CD4-positive, CD25-positive, alpha-beta regulatory T cell (primary cell): ENCODE data around the gene DYNC1I2. TPM values are rescaled to one million over a fixed set of nuclear protein-coding genes. Genes with fewer than 3 reads are reported as not detected.
A peak's percentile ranks its signal among the peaks of the same experiment; 100 is the strongest.
"Not testable (repeated sequence)": the region's sequence is repeated elsewhere in the genome, so short reads cannot be mapped to it uniquely, and the experiment has no call there.

Experiments
- ATAC-seq, 2 donors: fragments of 150-1000 bp; cut with Tn5 transposase; one replicate each; pipeline ENCODE4 v1.10.0; 2021; ENCODE audit warnings: low read depth in 2 of 2, moderate number of reproducible peaks in 2 of 2, moderate library complexity in 1 of 2
- DNase-seq, 3 donors: peaks; one replicate each; pipeline versions ENCODE4 v3.0.0 to v3.0.0-alpha.2; 2012 to 2022; ENCODE audit warnings: mixed read lengths in 1 of 3
- H3K27ac ChIP-seq: one replicate; pipeline ENCODE4 v1.7.0; 2013; ENCODE audit warnings: mild to moderate bottlenecking, low read length; ENCODE audit not compliant: insufficient read depth, poor library complexity, severe bottlenecking
- H3K27me3 ChIP-seq: one replicate; pipeline ENCODE4 v1.7.0; 2013; ENCODE audit warnings: low read length; ENCODE audit not compliant: control insufficient read depth, insufficient read depth
- H3K36me3 ChIP-seq: one replicate; pipeline ENCODE4 v1.7.0; 2013; ENCODE audit warnings: mild to moderate bottlenecking, low read length, moderate library complexity; ENCODE audit not compliant: control insufficient read depth, insufficient read depth
- H3K4me1 ChIP-seq: 2 replicates; pipeline ENCODE4 v1.7.0; 2013; ENCODE audit warnings: mild to moderate bottlenecking, low read length; ENCODE audit not compliant: insufficient read depth, control insufficient read depth, poor library complexity, severe bottlenecking
- H3K4me3 ChIP-seq: one replicate; pipeline ENCODE4 v1.7.0; 2013; ENCODE audit warnings: low read depth, mild to moderate bottlenecking, low read length, moderate library complexity
- H3K9me3 ChIP-seq, 2 experiments: 1 replicate in 1 of 2; 2 replicates in 1 of 2; pipeline ENCODE4 v1.7.0; 2013; ENCODE audit warnings: low read length in 2 of 2, mild to moderate bottlenecking in 1 of 2, moderate library complexity in 1 of 2; ENCODE audit not compliant: control insufficient read depth in 2 of 2
- H3K27ac Mint-ChIP-seq, 3 donors: one replicate each; pipeline ENCODE4 v1.8.0; 2020 to 2022; ENCODE audit warnings: mild to moderate bottlenecking in 3 of 3, mixed read lengths in 3 of 3, moderate library complexity in 2 of 3
- H3K27me3 Mint-ChIP-seq: one replicate; pipeline ENCODE4 v1.8.0; 2022; ENCODE audit warnings: mild to moderate bottlenecking, mixed read lengths
- H3K36me3 Mint-ChIP-seq: one replicate; pipeline ENCODE4 v1.8.0; 2020; ENCODE audit warnings: mixed read lengths
- H3K4me1 Mint-ChIP-seq, 4 donors: one replicate each; pipeline ENCODE4 v1.8.0; 2020 to 2022; ENCODE audit warnings: mixed read lengths in 4 of 4, mild to moderate bottlenecking in 1 of 4
- H3K4me3 Mint-ChIP-seq, 4 donors: one replicate each; pipeline ENCODE4 v1.8.0; 2020 to 2022; ENCODE audit warnings: mild to moderate bottlenecking in 4 of 4, mixed read lengths in 4 of 4, moderate library complexity in 3 of 4
- H3K9me3 Mint-ChIP-seq, 7 donors: one replicate each; pipeline ENCODE4 v1.8.0; 2020 to 2022; ENCODE audit warnings: mixed read lengths in 7 of 7, mild to moderate bottlenecking in 3 of 7, moderate library complexity in 2 of 7
- polyA plus RNA-seq, 4 donors: library from polyadenylated mRNA; unstranded; fragments of 300-500 nt; fragmentation: Illumina TruSeq; gene quantifications; one replicate each; pipeline ENCODE4 v1.2.3, GENCODE V29; 2021
- total RNA-seq: library from RNA; stranded (reverse); gene quantifications from one replicate; pipeline ENCODE4 v1.2.3, GENCODE V29; 2022

DYNC1I2 gene
- total and polyA plus RNA-seq, 5 donors from 2014 or later, result 20.9 to 31.6 (median 29.5) TPM

GRCh38 chr2:171741189-171741588, 53.9 kb downstream of the DYNC1I2 start:
- Mint-ChIP-seq H3K9me3 (no peaks in the 10 kb centered on the region), H3K36me3 (peaks cover 61% of the 10 kb centered on the region), H3K27me3 (no peaks in the 10 kb centered on the region), H3K4me1 (peaks cover 10 to 25% (median 13%) of the 10 kb centered on the region in 4 donors), H3K4me3 (no peak overlapping the region), H3K27ac (no peak overlapping the region)
- Histone ChIP-seq H3K4me1 (no peaks in the 10 kb centered on the region), H3K9me3 (no peaks in the 10 kb centered on the region), H3K4me3 (no peak overlapping the region), H3K27ac (no peak overlapping the region), H3K36me3 (peaks cover 47% of the 10 kb centered on the region), H3K27me3 (no peaks in the 10 kb centered on the region)
- ATAC-seq (no peak), DNase-seq (peak in 1 of 3 donors; percentile 5)

- H3K27me3 ChIP-seq, result no peaks in the 10 kb centered on the region
- peaks cover 54% of the 10 kb centered on the region for H3K36me3 ChIP-seq
- no peak overlapping the region for H3K4me3 Mint-ChIP-seq
- H3K4me3 ChIP-seq, result no peak overlapping the region
- peaks cover 5 to 16% (median 11%) of the 10 kb centered on the region in 4 donors for H3K4me1 Mint-ChIP-seq
- H3K36me3 Mint-ChIP-seq, result peaks cover 51% of the 10 kb centered on the region
- no peak overlapping the region for H3K27ac ChIP-seq
- no peak for ATAC-seq
- no peak for DNase-seq
- H3K4me1 ChIP-seq, result no peaks in the 10 kb centered on the region
- H3K9me3 ChIP-seq, result no peaks in the 10 kb centered on the region
- peak overlapping the region in 2 of 3 donors; percentile 1 to 14 for H3K27ac Mint-ChIP-seq
- no peaks in the 10 kb centered on the region for H3K9me3 Mint-ChIP-seq
- no peaks in the 10 kb centered on the region for H3K27me3 Mint-ChIP-seq
Measured at GRCh38 chr2:171742760-171743159, 55.5 kb downstream of the DYNC1I2 start.

- H3K4me1 Mint-ChIP-seq, result peaks cover 5 to 13% (median 10%) of the 10 kb centered on the region in 4 donors
- Histone ChIP-seq H3K27me3 (no peaks in the 10 kb centered on the region), H3K4me3 (no peak overlapping the region), H3K36me3 (peaks cover 68% of the 10 kb centered on the region), H3K27ac (no peak overlapping the region), H3K4me1 (no peaks in the 10 kb centered on the region), H3K9me3 (no peaks in the 10 kb centered on the region)
- H3K4me3 Mint-ChIP-seq, result no peak overlapping the region
- no peaks in the 10 kb centered on the region for H3K9me3 Mint-ChIP-seq
- no peak overlapping the region for H3K27ac Mint-ChIP-seq
- no peak for DNase-seq
- no peaks in the 10 kb centered on the region for H3K27me3 Mint-ChIP-seq
- no peak for ATAC-seq
- peaks cover 58% of the 10 kb centered on the region for H3K36me3 Mint-ChIP-seq
Measured at GRCh38 chr2:171745141-171745540, 57.9 kb downstream of the DYNC1I2 start.

- Histone ChIP-seq H3K4me1 (no peaks in the 10 kb centered on the region), H3K4me3 (no peak overlapping the region), H3K36me3 (peaks cover 73% of the 10 kb centered on the region), H3K9me3 (no peaks in the 10 kb centered on the region), H3K27me3 (no peaks in the 10 kb centered on the region), H3K27ac (no peak overlapping the region)
- Mint-ChIP-seq H3K27me3 (no peaks in the 10 kb centered on the region), H3K4me3 (no peak overlapping the region), H3K27ac (no peak overlapping the region), H3K36me3 (peaks cover 51% of the 10 kb centered on the region), H3K4me1 (peaks cover 3 to 9% (median 6%) of the 10 kb centered on the region in 4 donors), H3K9me3 (no peaks in the 10 kb centered on the region)
- no peak for ATAC-seq
- DNase-seq, result no peak
Measured at GRCh38 chr2:171745806-171746205, 58.5 kb downstream of the DYNC1I2 start.

GRCh38 chr2:171747371-171747770, 60.1 kb downstream of the DYNC1I2 start:
- Mint-ChIP-seq H3K4me1 (peaks cover 0 to 6% (median 0%) of the 10 kb centered on the region in 4 donors), H3K9me3 (no peaks in the 10 kb centered on the region), H3K27ac (no peak overlapping the region), H3K4me3 (no peak overlapping the region), H3K27me3 (no peaks in the 10 kb centered on the region), H3K36me3 (peaks cover 41% of the 10 kb centered on the region)
- no peaks in the 10 kb centered on the region for H3K9me3 ChIP-seq
- no peaks in the 10 kb centered on the region for H3K27me3 ChIP-seq
- H3K4me3 ChIP-seq, result no peak overlapping the region
- DNase-seq (no peak), ATAC-seq (no peak)
- H3K36me3 ChIP-seq, result peaks cover 78% of the 10 kb centered on the region
- H3K27ac ChIP-seq, result no peak overlapping the region
- no peaks in the 10 kb centered on the region for H3K4me1 ChIP-seq

GRCh38 chr2:171754254-171754939, 67.1 kb downstream of the DYNC1I2 start:
- ATAC-seq (no peak), DNase-seq (peak in 1 of 3 donors; percentile 6)
- Mint-ChIP-seq H3K27me3 (no peaks in the 10 kb centered on the region), H3K4me3 (peak overlapping the region in 1 of 4 donors; percentile 29), H3K27ac (no peak overlapping the region), H3K36me3 (peaks cover 43% of the 10 kb centered on the region), H3K9me3 (peaks cover 0 to 11% (median 0%) of the 10 kb centered on the region in 7 donors), H3K4me1 (peaks cover 0 to 7% (median 2%) of the 10 kb centered on the region in 4 donors)
- Histone ChIP-seq H3K4me1 (no peaks in the 10 kb centered on the region), H3K27me3 (no peaks in the 10 kb centered on the region), H3K9me3 (no peaks in the 10 kb centered on the region), H3K4me3 (no peak overlapping the region), H3K27ac (no peak overlapping the region), H3K36me3 (peaks cover 28% of the 10 kb centered on the region)

- not testable (repeated sequence) for DNase-seq, H3K4me3 ChIP-seq, ATAC-seq, H3K27me3 ChIP-seq, H3K27ac ChIP-seq, H3K27me3 Mint-ChIP-seq, H3K36me3 ChIP-seq, H3K4me3 Mint-ChIP-seq, H3K9me3 ChIP-seq, H3K4me1 ChIP-seq
- H3K4me1 Mint-ChIP-seq, result peaks cover 0 to 14% (median 0%) of the 10 kb centered on the region in 4 donors
- peak overlapping the region in 1 of 3 donors; percentile 45 for H3K27ac Mint-ChIP-seq
- H3K36me3 Mint-ChIP-seq, result peaks cover 54% of the 10 kb centered on the region
- H3K9me3 Mint-ChIP-seq, result peaks cover 0 to 15% (median 2%) of the 10 kb centered on the region in 7 donors
Measured at GRCh38 chr2:171758762-171759161, 71.5 kb downstream of the DYNC1I2 start.

- not testable (repeated sequence) for H3K4me3 Mint-ChIP-seq, H3K4me3 ChIP-seq, H3K4me1 Mint-ChIP-seq, H3K36me3 ChIP-seq, DNase-seq, H3K4me1 ChIP-seq, ATAC-seq, H3K27ac ChIP-seq, H3K27ac Mint-ChIP-seq, H3K27me3 ChIP-seq, H3K9me3 ChIP-seq, H3K27me3 Mint-ChIP-seq
- H3K36me3 Mint-ChIP-seq, result peaks cover 50% of the 10 kb centered on the region
- H3K9me3 Mint-ChIP-seq, result peaks cover 0 to 11% (median 2%) of the 10 kb centered on the region in 7 donors
Measured at GRCh38 chr2:171761176-171761575, 73.9 kb downstream of the DYNC1I2 start.
